PC-9 (cell line): ENCODE measurements around the gene CHCT1. TPM values are rescaled to one million over a fixed set of nuclear protein-coding genes. Genes with fewer than 3 reads are reported as not detected.

ENCODE experiments used
- BruUV-seq: library from RNA; stranded (reverse); fragments of 400-500 nt; replicated peaks from 2 replicates; lab custom pipeline; 2021; lab: Mats Ljungman, UMichigan
- CTCF ChIA-PET: fragments of 300-600 bp; sonication (Branson Sonifier 250); formaldehyde crosslinking; loops from one replicate; lab custom pipeline; 2022; ENCODE audit warnings: antibody characterized with exemption; lab: Charles Lee
- POLR2A ChIA-PET: fragments of 300-600 bp; sonication (Branson Sonifier 250); formaldehyde crosslinking; loops from one replicate; lab custom pipeline; 2022; ENCODE audit warnings: antibody characterized with exemption; ENCODE audit not compliant: unreplicated experiment; lab: Charles Lee
- DNase-seq, 2 experiments: peaks; one replicate each; pipeline versions ENCODE4 v3.0.0 to v3.0.0-alpha.2; 2015 to 2022; ENCODE audit warnings: mixed read lengths in 1 of 2
- H2AFZ ChIP-seq: fragments of 200-600 bp; sonication (generic); 2 replicates; pipeline ENCODE4 v1.8.1; 2017; ENCODE audit warnings: antibody characterized with exemption
- H3F3A ChIP-seq: fragments of 200-600 bp; sonication (generic); 2 replicates; pipeline ENCODE4 v1.8.1; 2017; ENCODE audit warnings: antibody characterized with exemption, mild to moderate bottlenecking, low read depth; ENCODE audit not compliant: insufficient read depth
- H3K27ac ChIP-seq: fragments of 200-600 bp; sonication (generic); 2 replicates; pipeline ENCODE4 v1.6.1; 2016; ENCODE audit warnings: mixed run types
- H3K27me3 ChIP-seq: fragments of 200-600 bp; sonication (generic); 2 replicates; pipeline ENCODE4 v1.6.1; 2016; ENCODE audit warnings: low read depth, mixed run types; ENCODE audit not compliant: insufficient read depth
- H3K36me3 ChIP-seq: fragments of 200-600 bp; sonication (generic); 2 replicates; pipeline ENCODE4 v1.6.1; 2016; ENCODE audit warnings: low read depth, mixed run types
- H3K4me1 ChIP-seq: fragments of 200-600 bp; sonication (generic); replicated peaks from 2 replicates; pipeline ENCODE4 v1.6.1; 2016; ENCODE audit warnings: mixed run types; ENCODE audit not compliant: insufficient read depth
- H3K4me2 ChIP-seq: fragments of 200-600 bp; sonication (generic); 2 replicates; pipeline ENCODE4 v1.6.1; 2017; ENCODE audit warnings: mixed run types
- H3K4me3 ChIP-seq: fragments of 200-600 bp; sonication (generic); 2 replicates; pipeline ENCODE4 v1.6.1; 2016; ENCODE audit warnings: mixed run types
- H3K79me2 ChIP-seq: fragments of 200-600 bp; sonication (generic); 2 replicates; pipeline ENCODE4 v1.6.1; 2017; ENCODE audit warnings: low read depth, mixed run types
- H3K9me2 ChIP-seq: fragments of 200-600 bp; sonication (generic); 2 replicates; pipeline ENCODE4 v1.8.1; 2017; ENCODE audit warnings: mild to moderate bottlenecking; ENCODE audit not compliant: insufficient read depth
- H3K9me3 ChIP-seq: fragments of 200-600 bp; sonication (generic); 2 replicates; pipeline ENCODE4 v1.8.1; 2016; ENCODE audit warnings: low read depth; ENCODE audit not compliant: insufficient read depth
- H4K20me1 ChIP-seq: fragments of 200-600 bp; sonication (generic); 2 replicates; pipeline ENCODE4 v1.8.1; 2017; ENCODE audit not compliant: insufficient read depth
- EZH2 ChIP-seq: fragments of 200-600 bp; sonication (generic); IDR thresholded peaks from 2 replicates; pipeline ENCODE4 v1.8.0; 2017; ENCODE audit warnings: antibody characterized with exemption, low read depth
- intact Hi-C: fragments of 100-400 bp; cut with micrococcal nuclease; formaldehyde crosslinking; loops from one replicate; pipeline ENCODE4 v1.10.0; 2022; ENCODE audit not compliant: unreplicated experiment
- total RNA-seq: library from RNA; stranded (reverse); gene quantifications from 2 replicates; pipeline ENCODE4 v1.2.3, GENCODE V29; 2021
- TF ChIP-seq, protein P1 (sequence below): fragments of 200-600 bp; sonication (generic); conservative IDR thresholded peaks from 2 replicates; pipeline ENCODE4 v1.6.1; 2017; ENCODE audit warnings: mixed run types, antibody characterized with exemption, mild to moderate bottlenecking, moderate library complexity

CHCT1 gene
- total RNA-seq, 1 experiment from 2014 or later = not detected

DNA sequence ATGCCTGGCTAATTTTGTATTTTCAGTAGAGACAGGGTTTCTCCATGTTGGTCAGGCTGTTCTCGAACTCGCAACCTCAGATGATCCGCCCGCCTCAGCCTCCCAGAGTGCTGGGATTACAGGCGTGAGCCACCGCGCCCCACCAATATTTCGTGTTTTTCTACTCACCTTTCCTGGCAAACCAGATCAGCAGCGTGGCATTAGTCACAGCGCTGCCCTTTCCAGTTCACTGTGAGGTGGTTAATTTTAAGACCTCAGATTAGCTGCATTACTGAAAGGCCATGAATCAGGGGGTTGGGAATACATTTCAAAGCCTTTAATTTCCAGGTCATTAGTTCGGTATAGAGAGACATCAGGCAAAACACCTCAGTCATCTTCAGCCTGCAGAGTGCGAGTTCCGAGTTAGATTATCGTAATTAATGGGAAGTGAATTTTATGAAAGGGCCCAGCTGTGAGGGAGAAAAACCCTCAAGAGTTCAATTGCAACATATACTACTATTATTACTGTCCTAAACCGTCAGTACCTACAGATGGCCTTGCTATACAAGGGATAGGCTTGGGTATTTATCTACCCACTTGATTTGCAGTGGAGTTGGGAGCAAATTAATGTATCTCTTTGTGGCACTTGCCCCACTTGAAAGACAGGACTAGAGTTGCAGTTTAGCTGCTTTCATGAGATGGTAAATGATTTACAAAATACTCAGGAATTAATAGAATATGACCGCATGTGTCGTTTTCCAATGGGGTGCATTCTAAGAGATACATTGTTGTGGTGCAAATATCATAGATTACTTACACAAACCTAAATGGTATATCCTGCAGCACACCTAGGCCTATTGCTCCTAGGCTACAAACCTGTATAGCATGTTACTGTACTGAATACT, 28.2 kb upstream of the CHCT1 start:
- H2AFZ ChIP-seq = no peak overlapping the region
- H3K27ac ChIP-seq = peak overlapping the region; percentile 79; the same call in 1 of the 2 replicates
- H4K20me1 ChIP-seq = peaks cover 6% of the 10 kb centered on the region; the same call in 1 of the 2 replicates
- peaks cover 40% of the 10 kb centered on the region for H3F3A ChIP-seq
- DNase-seq = peak in 1 of 2 experiments; percentile 81
- peaks cover 26% of the 10 kb centered on the region for H3K79me2 ChIP-seq
- TF ChIP-seq EZH2 = no peak
- TF ChIP-seq, protein P1, sequence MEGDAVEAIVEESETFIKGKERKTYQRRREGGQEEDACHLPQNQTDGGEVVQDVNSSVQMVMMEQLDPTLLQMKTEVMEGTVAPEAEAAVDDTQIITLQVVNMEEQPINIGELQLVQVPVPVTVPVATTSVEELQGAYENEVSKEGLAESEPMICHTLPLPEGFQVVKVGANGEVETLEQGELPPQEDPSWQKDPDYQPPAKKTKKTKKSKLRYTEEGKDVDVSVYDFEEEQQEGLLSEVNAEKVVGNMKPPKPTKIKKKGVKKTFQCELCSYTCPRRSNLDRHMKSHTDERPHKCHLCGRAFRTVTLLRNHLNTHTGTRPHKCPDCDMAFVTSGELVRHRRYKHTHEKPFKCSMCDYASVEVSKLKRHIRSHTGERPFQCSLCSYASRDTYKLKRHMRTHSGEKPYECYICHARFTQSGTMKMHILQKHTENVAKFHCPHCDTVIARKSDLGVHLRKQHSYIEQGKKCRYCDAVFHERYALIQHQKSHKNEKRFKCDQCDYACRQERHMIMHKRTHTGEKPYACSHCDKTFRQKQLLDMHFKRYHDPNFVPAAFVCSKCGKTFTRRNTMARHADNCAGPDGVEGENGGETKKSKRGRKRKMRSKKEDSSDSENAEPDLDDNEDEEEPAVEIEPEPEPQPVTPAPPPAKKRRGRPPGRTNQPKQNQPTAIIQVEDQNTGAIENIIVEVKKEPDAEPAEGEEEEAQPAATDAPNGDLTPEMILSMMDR = no peak
- peak overlapping the region; percentile 97; the same call in 1 of the 2 replicates for H3K4me2 ChIP-seq
- intact Hi-C loops = loop anchor here (2.0 kb wide), 1 partner anchor 207 kb away; the partner anchor contains the start of gene PPM1D
- no TSS peak for BruUV-seq
- no peaks in the 10 kb centered on the region for H3K36me3 ChIP-seq
- no peaks in the 10 kb centered on the region for H3K9me3 ChIP-seq
- ChIA-PET CTCF (no interaction called here), POLR2A (no interaction called here)
- peaks cover 28% of the 10 kb centered on the region for H3K4me1 ChIP-seq
- H3K27me3 ChIP-seq = no peaks in the 10 kb centered on the region
- H3K4me3 ChIP-seq = no peak overlapping the region
- H3K9me2 ChIP-seq = no peaks in the 10 kb centered on the region

DNA sequence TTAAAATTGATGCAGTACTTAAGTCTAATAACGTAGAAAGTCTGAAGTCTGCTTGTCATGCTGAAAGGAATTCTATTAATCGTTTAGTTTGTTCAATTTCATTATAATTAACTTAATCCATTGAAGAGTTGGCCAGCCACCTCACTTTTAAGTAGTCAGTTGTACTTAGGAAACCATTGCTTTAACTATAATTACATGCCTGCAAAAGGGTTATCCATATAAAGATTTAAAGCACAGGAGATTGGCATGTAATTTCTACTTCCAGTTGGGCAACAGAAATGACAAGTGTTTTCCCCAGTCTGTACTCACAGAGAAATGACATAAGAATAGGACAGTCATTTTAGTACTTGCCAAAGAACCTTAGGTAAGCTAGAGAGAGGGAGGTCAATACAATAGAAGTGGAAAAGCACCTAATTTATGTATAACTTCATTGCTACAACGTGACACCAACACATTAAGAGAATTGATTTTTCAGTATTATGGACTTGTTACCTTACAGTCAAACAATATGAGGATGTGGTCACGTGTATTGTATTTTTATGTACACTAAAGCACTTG, 26.7 kb upstream of the CHCT1 start:
- H3K36me3 ChIP-seq = no peaks in the 10 kb centered on the region
- no peak overlapping the region for H2AFZ ChIP-seq
- peaks cover 36% of the 10 kb centered on the region for H3F3A ChIP-seq
- no peaks in the 10 kb centered on the region for H4K20me1 ChIP-seq
- no peak overlapping the region for H3K4me2 ChIP-seq
- ChIA-PET POLR2A (no interaction called here), CTCF (no interaction called here)
- no peaks in the 10 kb centered on the region for H3K27me3 ChIP-seq
- no peak for DNase-seq
- H3K79me2 ChIP-seq = peaks cover 10% of the 10 kb centered on the region
- H3K4me3 ChIP-seq = no peak overlapping the region
- H3K4me1 ChIP-seq = peaks cover 16% of the 10 kb centered on the region
- no peaks in the 10 kb centered on the region for H3K9me3 ChIP-seq
- no peaks in the 10 kb centered on the region for H3K9me2 ChIP-seq
- no TSS peak for BruUV-seq
- intact Hi-C loops = no loop called here
- no peak overlapping the region for H3K27ac ChIP-seq
- no peak for TF ChIP-seq EZH2
- TF ChIP-seq, protein P1 = no peak

DNA sequence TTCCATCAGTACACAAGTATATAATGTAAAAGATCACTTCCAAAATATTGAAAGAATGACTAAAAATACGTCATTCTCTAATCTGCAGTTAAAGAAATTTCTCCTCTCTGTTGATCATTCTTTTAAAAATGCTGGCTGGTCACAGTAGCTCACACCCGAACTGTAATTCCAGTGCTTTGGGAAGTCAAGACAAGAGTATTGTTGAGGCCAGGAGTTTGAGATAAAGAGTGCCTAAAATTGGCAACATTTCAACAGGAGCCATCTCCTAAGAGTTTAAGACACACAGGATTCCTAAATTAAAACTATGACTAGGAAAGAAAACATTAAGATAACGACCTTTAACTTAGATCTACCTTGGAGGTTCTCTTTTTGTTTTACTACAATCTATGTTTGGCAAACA, 25.9 kb upstream of the CHCT1 start:
- Histone ChIP-seq H3K9me3 (no peaks in the 10 kb centered on the region), H3K4me1 (peaks cover 12% of the 10 kb centered on the region), H3K27me3 (no peaks in the 10 kb centered on the region), H3K36me3 (no peaks in the 10 kb centered on the region), H3K9me2 (no peaks in the 10 kb centered on the region), H3F3A (peaks cover 30% of the 10 kb centered on the region), H3K4me2 (no peak overlapping the region), H4K20me1 (no peaks in the 10 kb centered on the region), H3K27ac (no peak overlapping the region), H2AFZ (0 out of 2 replicates have a peak overlapping the region, but pooled peaks have one; percentile 53), H3K79me2 (peaks cover 2% of the 10 kb centered on the region), H3K4me3 (no peak overlapping the region)
- ChIA-PET CTCF (no interaction called here), POLR2A (no interaction called here)
- TF ChIP-seq EZH2 = no peak
- TF ChIP-seq, protein P1 = no peak
- no peak for DNase-seq
- intact Hi-C loops = no loop called here
- no TSS peak for BruUV-seq
